ENCODE data around the gene F2R. TPM values are rescaled to one million over a fixed set of nuclear protein-coding genes. Genes with fewer than 3 reads are reported as not detected.

F2R gene
- 213 and 236 TPM in 2 replicates for total RNA-seq

GRCh38 chr5:76715736-76716455, at the start of gene F2R:
TSS of gene F2R (plus strand) at chr5:76716126. CDS start at chr5:76716308, 182 bp downstream.

Small RNAs within 50 kb of the gene (small RNA-seq; reads per million reads assigned to genes)
- gene RF02154 (not detected), gene RF02155 (not detected)

Other genes starting within 250 kb of the F2R start
- 0.29 and 0.80 TPM in 2 replicates for gene F2RL2, start 92.7 kb upstream of the F2R start, total RNA-seq
- gene F2RL1, start 102.9 kb downstream of the F2R start, total RNA-seq = 21.8 and 78.1 TPM in 2 replicates
- gene S100Z, start 133.9 kb downstream of the F2R start, total RNA-seq = not detected in 2 replicates
- not detected in 2 replicates for gene CRHBP, start 236.9 kb downstream of the F2R start, total RNA-seq